ENCODE results near the gene LOX. TPM values are rescaled to one million over a fixed set of nuclear protein-coding genes. Genes with fewer than 3 reads are reported as not detected.

Gene LOX
- total RNA-seq, 4 donors from 2014 or later = 2.8 to 17.4 (median 11.9) TPM

GRCh38 chr5:122081541-122081940 lies 3.5 kb upstream of the LOX start:
- 77 to 90% methylated on average over 2 of the region's 2 CpGs for WGBS, 2 donors (ENCODE audit: low coverage in 1 of 2)
- Histone ChIP-seq H3K4me3 (no peak overlapping the region), H3K9me3 (no peaks in the 10 kb centered on the region), H3K27ac (no peak overlapping the region), H3K36me3 (no peaks in the 10 kb centered on the region), H3K27me3 (no peaks in the 10 kb centered on the region), H3K4me1 (peaks cover 0 to 25% (median 0%) of the 10 kb centered on the region in 3 donors)
- TF ChIP-seq CTCF (IDR thresholded peaks at IDR 0.05) = no peak
- no peak for TF ChIP-seq EP300 (IDR thresholded peaks at IDR 0.05)
- TF ChIP-seq POLR2AphosphoS5 (IDR thresholded peaks at IDR 0.05) = no peak
- TF ChIP-seq POLR2A (IDR thresholded peaks at IDR 0.05) = no peak
- ATAC-seq = no peak

- ATAC-seq = peak; percentile 30
- H3K27ac ChIP-seq = peak overlapping the region in 3 of 4 donors; percentile 77 to 84 (median 77)
- H3K36me3 ChIP-seq = peaks cover 0 to 15% of the 10 kb centered on the region in 2 donors
- no peaks in the 10 kb centered on the region for H3K9me3 ChIP-seq
- TF ChIP-seq POLR2A (IDR thresholded peaks at IDR 0.05) (no peak), CTCF (IDR thresholded peaks at IDR 0.05) (no peak), POLR2AphosphoS5 (IDR thresholded peaks at IDR 0.05) (no peak), EP300 (IDR thresholded peaks at IDR 0.05) (no peak)
- H3K4me1 ChIP-seq = peaks cover 0 to 28% (median 0%) of the 10 kb centered on the region in 3 donors
- peak overlapping the region; percentile 51 to 71 for H3K4me3 ChIP-seq
- no peaks in the 10 kb centered on the region for H3K27me3 ChIP-seq
- 0% methylated on average over 3 of the region's 78 CpGs; no CpG with 5 or more reads in 1 of the 2 donors for WGBS, 2 donors (ENCODE audit: low coverage in 1 of 2)
These were observed 518 bp downstream of the LOX start for GRCh38 chr5:122077366-122078115.

DNA sequence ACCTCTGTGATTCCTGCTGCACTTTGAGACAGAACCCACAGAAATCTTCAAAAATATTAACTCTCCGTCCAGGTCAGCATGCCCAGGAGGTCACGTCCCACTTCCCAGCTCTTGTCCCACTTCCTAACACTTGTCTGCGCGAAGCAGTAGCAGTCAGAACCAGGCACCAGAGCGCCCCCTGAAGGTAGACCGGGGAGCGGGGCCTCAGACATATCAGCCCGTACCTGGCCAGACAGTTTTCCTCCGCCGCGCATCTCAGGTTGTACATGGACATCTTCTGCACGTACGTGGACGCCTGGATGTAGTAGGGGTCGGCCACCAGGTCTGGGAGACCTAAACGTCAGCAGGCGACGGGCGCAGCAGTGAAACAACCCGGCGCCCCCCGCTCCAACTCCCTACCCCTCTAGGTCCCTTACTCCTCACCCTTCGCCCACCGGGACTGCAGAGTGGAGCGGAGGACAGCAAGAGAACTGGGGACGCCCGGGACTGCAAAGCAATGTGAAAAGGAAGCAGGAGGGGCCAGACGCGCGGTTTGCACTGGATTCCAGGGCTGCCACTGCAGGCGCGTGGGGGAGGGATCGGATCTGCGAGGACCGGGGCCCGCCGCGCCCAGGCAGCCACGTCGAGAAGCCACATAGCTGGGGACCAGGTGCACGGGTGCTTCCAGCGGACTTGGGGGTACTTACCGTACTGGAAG lies 1.2 kb downstream of the LOX start:
- 0% methylated on average over 2 of the region's 43 CpGs for WGBS, 2 donors (ENCODE audit: low coverage in 1 of 2)
- Histone ChIP-seq H3K36me3 (peaks cover 0 to 15% of the 10 kb centered on the region in 2 donors), H3K4me3 (peak overlapping the region; percentile 51 to 71), H3K9me3 (no peaks in the 10 kb centered on the region), H3K27ac (peak overlapping the region in 3 of 4 donors; percentile 77 to 84 (median 77)), H3K4me1 (peaks cover 0 to 28% (median 0%) of the 10 kb centered on the region in 3 donors), H3K27me3 (no peaks in the 10 kb centered on the region)
- ATAC-seq = peak; percentile 67
- TF ChIP-seq POLR2AphosphoS5 (IDR thresholded peaks at IDR 0.05) (no peak), POLR2A (IDR thresholded peaks at IDR 0.05) (no peak), CTCF (IDR thresholded peaks at IDR 0.05) (peak; percentile 43 to 84 (median 57)), EP300 (IDR thresholded peaks at IDR 0.05) (no peak)

DNA sequence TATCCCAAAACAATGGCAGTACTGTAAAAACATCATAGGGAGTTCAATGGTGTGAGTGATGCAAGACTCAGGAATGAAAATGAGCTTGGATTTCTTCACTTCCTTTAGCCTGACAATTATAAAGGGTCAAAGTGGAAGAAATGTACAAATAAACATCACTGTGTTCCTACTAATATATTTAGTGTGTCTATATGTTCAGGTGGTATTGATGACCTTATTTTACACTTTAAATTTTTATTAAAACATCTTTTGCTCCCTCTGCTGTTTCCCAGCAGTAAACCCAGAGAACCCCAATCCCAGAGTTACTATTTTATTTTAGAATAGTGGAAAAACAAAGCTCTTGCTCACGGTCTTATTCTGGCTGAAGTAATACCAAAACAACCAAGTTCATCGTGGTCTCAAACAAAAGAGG lies 2.0 kb downstream of the LOX start:
- H3K4me1 ChIP-seq = peaks cover 0 to 28% (median 0%) of the 10 kb centered on the region in 3 donors
- peak overlapping the region in 1 of 2 donors; percentile 71 for H3K4me3 ChIP-seq
- TF ChIP-seq CTCF (IDR thresholded peaks at IDR 0.05) (no peak), POLR2A (IDR thresholded peaks at IDR 0.05) (no peak), EP300 (IDR thresholded peaks at IDR 0.05) (no peak), POLR2AphosphoS5 (IDR thresholded peaks at IDR 0.05) (no peak)
- H3K36me3 ChIP-seq = peaks cover 0 to 20% of the 10 kb centered on the region in 2 donors
- no peaks in the 10 kb centered on the region for H3K27me3 ChIP-seq
- no peaks in the 10 kb centered on the region for H3K9me3 ChIP-seq
- H3K27ac ChIP-seq = peak overlapping the region in 3 of 4 donors; percentile 21 to 84 (median 77)
- no peak for ATAC-seq
- WGBS, 2 donors (ENCODE audit: low coverage in 1 of 2) = 0 to 33% methylated on average over 2 of the region's 2 CpGs

Data from gastroesophageal sphincter (tissue), 4 donors.